T-helper 17 cell (primary cell): ENCODE data around the gene SEMA5B. TPM values are rescaled to one million over a fixed set of nuclear protein-coding genes. Genes with fewer than 3 reads are reported as not detected.

Experiments used
- ATAC-seq: fragments of 150-1000 bp; cut with Tn5 transposase; 2 replicates; pipeline ENCODE4 v1.10.0; 2021; ENCODE audit warnings: mild to moderate bottlenecking, moderate library complexity
- DNase-seq, 3 donors: peaks; one replicate each; pipeline versions ENCODE4 v3.0.0 to v3.0.0-alpha.2; 2020 to 2021
- H3K9me3 ChIP-seq: one replicate; pipeline ENCODE4 v1.7.0; 2013; ENCODE audit warnings: low read length, mild to moderate bottlenecking; ENCODE audit not compliant: control insufficient read depth, poor library complexity, severe bottlenecking
- H3K27ac Mint-ChIP-seq: one replicate; pipeline ENCODE4 v1.8.0; 2022; ENCODE audit warnings: mild to moderate bottlenecking, moderate library complexity, mixed read lengths
- H3K27me3 Mint-ChIP-seq: one replicate; pipeline ENCODE4 v1.8.0; 2022; ENCODE audit warnings: mixed read lengths
- H3K36me3 Mint-ChIP-seq: one replicate; pipeline ENCODE4 v1.8.0; 2022; ENCODE audit warnings: low read depth, mixed read lengths
- H3K4me1 Mint-ChIP-seq: one replicate; pipeline ENCODE4 v1.8.0; 2022; ENCODE audit warnings: mild to moderate bottlenecking, mixed read lengths
- H3K4me3 Mint-ChIP-seq: one replicate; pipeline ENCODE4 v1.8.0; 2022; ENCODE audit warnings: mild to moderate bottlenecking, moderate library complexity, mixed read lengths
- total RNA-seq, 4 donors: library from RNA in 2 of 4; stranded (reverse) in 2 of 4; gene quantifications; one replicate each; pipeline ENCODE4 v1.2.3 and lab custom pipeline; 2022 to 2026

Gene SEMA5B
- total RNA-seq, 2 donors from 2014 or later: not detected

GRCh38 chr3:122934251-122934650, 93.3 kb downstream of the SEMA5B start:
- Mint-ChIP-seq H3K4me1 (peaks cover 3% of the 10 kb centered on the region), H3K27ac (no peak overlapping the region), H3K36me3 (peaks cover 2% of the 10 kb centered on the region), H3K4me3 (no peak overlapping the region), H3K27me3 (peaks cover 30% of the 10 kb centered on the region)
- DNase-seq: no peak
- H3K9me3 ChIP-seq: no peaks in the 10 kb centered on the region
- ATAC-seq: no peak

- ATAC-seq: no peak
Measured at GRCh38 chr3:122932251-122932967, 95.2 kb downstream of the SEMA5B start.

DNA sequence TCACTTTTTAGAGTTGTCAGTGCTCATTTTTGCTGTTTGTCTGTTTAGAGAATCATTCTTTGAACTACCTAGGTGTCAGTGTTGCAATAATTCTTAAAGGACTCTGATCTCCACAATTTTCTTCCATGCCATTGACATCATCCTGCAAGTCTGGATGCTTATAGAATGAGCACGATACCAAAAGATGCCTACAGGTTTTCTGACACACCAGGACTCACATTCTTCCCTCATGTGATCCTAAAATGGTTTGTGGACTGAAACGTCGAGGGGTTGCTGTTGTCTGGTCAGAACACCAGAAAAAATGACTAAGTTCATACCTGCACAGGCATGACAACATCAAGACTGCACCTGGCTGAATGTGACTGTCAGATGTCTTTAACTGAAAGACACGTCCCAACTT, 95.9 kb downstream of the SEMA5B start:
- Mint-ChIP-seq H3K36me3 (no peaks in the 10 kb centered on the region), H3K27me3 (peaks cover 30% of the 10 kb centered on the region), H3K4me3 (no peak overlapping the region), H3K27ac (no peak overlapping the region), H3K4me1 (peaks cover 1% of the 10 kb centered on the region)
- H3K9me3 ChIP-seq: no peaks in the 10 kb centered on the region
- DNase-seq: no peak
- ATAC-seq: no peak

More at GRCh38 chr3:122932251-122932967, 95.2 kb downstream of the SEMA5B start:
- H3K27ac Mint-ChIP-seq: no peak overlapping the region
- no peaks in the 10 kb centered on the region for H3K36me3 Mint-ChIP-seq
- H3K4me1 Mint-ChIP-seq: peaks cover 2% of the 10 kb centered on the region
- no peak for DNase-seq
- no peak overlapping the region for H3K4me3 Mint-ChIP-seq
- H3K27me3 Mint-ChIP-seq: peaks cover 30% of the 10 kb centered on the region
- H3K9me3 ChIP-seq: no peaks in the 10 kb centered on the region

DNA sequence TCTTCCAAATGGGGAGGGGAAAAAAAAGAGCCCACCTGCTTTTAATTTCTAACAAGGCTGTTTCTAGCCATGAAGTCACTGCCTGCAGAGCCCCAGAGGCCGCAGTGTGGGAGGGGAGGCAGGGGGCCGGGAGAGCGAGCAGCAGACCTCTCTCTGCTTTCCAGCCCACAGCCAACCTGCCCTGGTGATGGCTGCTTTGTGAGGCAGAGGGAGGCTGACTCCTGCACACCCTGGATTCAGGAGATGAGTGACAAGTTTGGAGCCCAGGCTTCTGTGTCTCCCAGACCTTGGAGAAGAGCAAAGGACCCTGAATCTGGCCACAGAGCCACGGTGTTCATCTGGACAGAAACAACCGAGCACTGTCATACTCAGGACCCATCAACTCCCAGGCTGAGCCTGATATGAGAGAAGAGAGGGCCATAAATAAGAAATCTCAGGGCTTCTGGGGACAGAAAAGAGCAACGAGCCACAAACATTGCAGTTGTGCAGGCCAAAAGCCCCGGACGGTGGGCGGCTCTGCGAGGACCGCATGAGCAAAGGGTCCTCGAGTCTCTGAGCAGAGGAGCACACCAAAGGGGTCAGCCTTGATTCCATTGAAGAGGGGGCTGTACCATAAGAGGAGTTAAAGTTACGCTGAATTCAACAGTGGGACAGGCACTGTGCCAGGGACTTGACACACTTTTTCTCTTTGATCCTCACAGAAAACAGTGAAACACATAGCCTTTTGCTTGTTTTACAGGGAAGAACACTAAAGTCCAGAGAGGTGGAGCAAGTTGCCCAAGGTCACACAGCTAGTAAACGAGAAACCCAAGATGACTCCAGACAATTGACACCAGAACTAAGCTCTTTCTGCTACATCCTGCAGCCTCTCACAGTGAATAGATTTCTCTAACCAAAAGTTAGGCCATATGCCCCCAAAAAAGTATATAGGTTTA, 97.2 kb downstream of the SEMA5B start:
- no peaks in the 10 kb centered on the region for H3K4me1 Mint-ChIP-seq
- no peak overlapping the region for H3K4me3 Mint-ChIP-seq
- H3K27ac Mint-ChIP-seq: no peak overlapping the region
- no peak for ATAC-seq
- peaks cover 23% of the 10 kb centered on the region for H3K27me3 Mint-ChIP-seq
- no peaks in the 10 kb centered on the region for H3K36me3 Mint-ChIP-seq
- no peak for DNase-seq
- H3K9me3 ChIP-seq: no peaks in the 10 kb centered on the region

DNA sequence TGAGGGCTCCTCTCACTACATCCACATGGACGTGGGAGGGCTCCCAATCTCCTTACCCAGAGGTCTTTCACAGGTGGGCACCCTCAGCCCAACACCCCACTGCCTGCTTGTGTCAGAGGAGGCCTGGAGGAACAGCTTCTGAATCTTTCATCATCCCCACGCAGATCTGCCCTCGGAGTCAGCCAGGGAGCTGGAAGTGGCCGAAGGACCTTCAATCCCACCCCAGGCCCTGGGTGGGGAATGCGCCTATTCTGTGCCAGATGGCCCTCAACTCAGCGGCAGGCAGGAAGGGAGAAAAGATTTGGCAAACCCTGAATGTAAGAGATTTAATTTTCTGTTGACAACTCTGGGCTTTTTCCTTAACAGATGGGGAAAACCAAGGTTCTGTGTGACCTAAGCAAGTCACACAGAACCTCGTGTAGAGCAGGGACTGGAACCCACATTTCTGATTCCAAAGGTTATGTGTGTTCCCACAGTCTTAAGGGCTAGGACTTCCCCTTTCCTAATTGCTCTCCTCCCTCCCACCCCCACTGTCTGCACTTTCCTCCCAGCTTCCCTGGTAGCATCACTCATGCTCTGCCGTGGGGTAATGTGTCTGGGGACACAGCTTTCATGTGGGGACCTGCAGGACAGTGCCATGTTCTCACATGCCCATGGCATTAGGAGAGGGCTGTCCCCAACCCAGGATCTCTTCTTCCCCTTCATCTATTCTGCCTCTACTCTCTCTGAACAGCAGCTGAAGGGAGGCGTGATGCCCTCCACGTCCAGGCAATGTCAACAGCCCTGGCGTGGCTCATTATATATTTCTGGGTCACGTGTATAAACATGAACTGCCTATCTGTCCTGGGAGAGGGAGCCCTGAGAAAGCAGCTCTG, 98.1 kb downstream of the SEMA5B start:
- H3K9me3 ChIP-seq: no peaks in the 10 kb centered on the region
- H3K27ac Mint-ChIP-seq: no peak overlapping the region
- no peaks in the 10 kb centered on the region for H3K36me3 Mint-ChIP-seq
- H3K4me1 Mint-ChIP-seq: no peaks in the 10 kb centered on the region
- peaks cover 23% of the 10 kb centered on the region for H3K27me3 Mint-ChIP-seq
- ATAC-seq (no peak), DNase-seq (no peak)
- H3K4me3 Mint-ChIP-seq: no peak overlapping the region

GRCh38 chr3:122928396-122929187, 99.0 kb downstream of the SEMA5B start:
- DNase-seq: no peak
- no peak overlapping the region for H3K4me3 Mint-ChIP-seq
- no peak for ATAC-seq
- H3K27ac Mint-ChIP-seq: no peak overlapping the region
- H3K9me3 ChIP-seq: no peaks in the 10 kb centered on the region
- H3K27me3 Mint-ChIP-seq: peaks cover 15% of the 10 kb centered on the region
- H3K4me1 Mint-ChIP-seq: no peaks in the 10 kb centered on the region
- no peaks in the 10 kb centered on the region for H3K36me3 Mint-ChIP-seq

DNA sequence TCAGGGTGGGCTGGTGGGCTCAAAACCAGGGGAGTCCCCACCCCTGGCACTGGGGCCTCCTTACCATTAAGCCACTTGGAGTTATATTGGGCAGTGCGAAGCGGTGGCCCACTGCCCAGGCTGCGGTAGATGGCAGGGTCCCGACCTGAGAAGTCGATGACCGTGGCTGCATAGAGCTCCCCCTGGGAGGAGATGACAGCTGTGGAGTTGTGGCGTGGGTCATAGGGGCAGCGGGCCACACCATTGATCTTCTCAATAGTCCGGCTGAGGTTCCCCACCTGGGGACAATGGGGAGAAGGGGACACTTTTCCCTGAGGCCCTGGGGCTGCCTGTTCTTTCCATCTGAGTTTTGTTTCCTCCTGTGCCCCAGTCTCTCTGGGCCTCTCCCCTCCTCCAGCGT, 99.8 kb downstream of the SEMA5B start:
- no peak for ATAC-seq
- no peaks in the 10 kb centered on the region for H3K36me3 Mint-ChIP-seq
- H3K4me3 Mint-ChIP-seq: no peak overlapping the region
- no peak overlapping the region for H3K27ac Mint-ChIP-seq
- no peaks in the 10 kb centered on the region for H3K9me3 ChIP-seq
- H3K4me1 Mint-ChIP-seq: no peaks in the 10 kb centered on the region
- H3K27me3 Mint-ChIP-seq: peaks cover 11% of the 10 kb centered on the region
- no peak for DNase-seq

- H3K27ac Mint-ChIP-seq: no peak overlapping the region
- H3K27me3 Mint-ChIP-seq: peaks cover 11% of the 10 kb centered on the region
- H3K9me3 ChIP-seq: no peaks in the 10 kb centered on the region
- ATAC-seq (no peak), DNase-seq (no peak)
- no peaks in the 10 kb centered on the region for H3K36me3 Mint-ChIP-seq
- no peaks in the 10 kb centered on the region for H3K4me1 Mint-ChIP-seq
- no peak overlapping the region for H3K4me3 Mint-ChIP-seq
Measured at GRCh38 chr3:122926811-122927210, 100.8 kb downstream of the SEMA5B start.

GRCh38 chr3:122926322-122926721, 101.2 kb downstream of the SEMA5B start:
- Mint-ChIP-seq H3K4me1 (no peaks in the 10 kb centered on the region), H3K27ac (no peak overlapping the region), H3K4me3 (no peak overlapping the region), H3K27me3 (peaks cover 11% of the 10 kb centered on the region), H3K36me3 (no peaks in the 10 kb centered on the region)
- no peaks in the 10 kb centered on the region for H3K9me3 ChIP-seq
- no peak for DNase-seq
- ATAC-seq: no peak

DNA sequence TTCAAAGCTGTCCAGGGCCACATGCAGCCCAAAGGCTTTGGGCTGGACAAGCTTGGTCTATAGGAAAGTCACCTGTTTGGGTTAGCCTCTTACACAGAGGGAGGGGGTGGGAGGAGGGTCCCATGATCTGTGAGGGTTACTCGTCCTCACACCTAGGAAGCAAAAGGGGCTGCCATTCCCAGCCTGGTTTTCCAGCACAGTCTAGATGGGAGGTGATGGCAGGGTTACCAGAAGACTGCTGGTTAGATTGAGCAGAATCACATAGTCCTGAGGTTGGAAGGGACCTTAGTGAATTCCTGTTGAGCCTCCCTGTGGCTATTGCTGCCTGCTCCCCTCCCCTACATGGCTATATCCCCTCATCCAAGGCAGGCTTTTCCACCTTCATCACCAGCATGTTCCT, 101.8 kb downstream of the SEMA5B start:
- H3K4me3 Mint-ChIP-seq: no peak overlapping the region
- H3K27ac Mint-ChIP-seq: no peak overlapping the region
- DNase-seq (no peak), ATAC-seq (no peak)
- no peaks in the 10 kb centered on the region for H3K36me3 Mint-ChIP-seq
- H3K27me3 Mint-ChIP-seq: peaks cover 17% of the 10 kb centered on the region
- H3K4me1 Mint-ChIP-seq: no peaks in the 10 kb centered on the region
- H3K9me3 ChIP-seq: no peaks in the 10 kb centered on the region

- H3K9me3 ChIP-seq: no peaks in the 10 kb centered on the region
- H3K4me3 Mint-ChIP-seq: no peak overlapping the region
- H3K27ac Mint-ChIP-seq: no peak overlapping the region
- H3K27me3 Mint-ChIP-seq: peaks cover 34% of the 10 kb centered on the region
- no peaks in the 10 kb centered on the region for H3K36me3 Mint-ChIP-seq
- DNase-seq: no peak
- no peaks in the 10 kb centered on the region for H3K4me1 Mint-ChIP-seq
- ATAC-seq: no peak
Measured at GRCh38 chr3:122924056-122924455, 103.5 kb downstream of the SEMA5B start.

DNA sequence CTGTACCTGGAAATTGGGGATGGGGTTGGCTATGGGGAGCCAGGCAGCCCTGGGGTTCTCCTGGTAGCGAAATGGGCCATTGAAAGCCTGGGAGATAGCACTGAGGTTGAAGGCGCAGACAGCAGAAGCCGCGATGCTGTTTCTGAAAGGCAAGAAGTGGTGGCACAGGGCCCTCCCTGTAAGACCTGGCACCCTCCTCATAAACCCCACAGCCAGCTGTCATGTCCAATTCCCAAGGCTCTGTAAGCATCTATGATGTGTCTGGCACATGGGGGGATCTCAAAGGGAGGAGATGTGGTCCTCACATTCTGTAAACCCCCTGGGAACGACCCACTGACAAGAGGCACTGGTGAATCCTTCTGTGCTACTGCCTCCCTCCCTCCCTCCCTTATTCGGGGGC, 104.0 kb downstream of the SEMA5B start:
- Mint-ChIP-seq H3K27ac (no peak overlapping the region), H3K27me3 (peaks cover 33% of the 10 kb centered on the region), H3K36me3 (peaks cover 2% of the 10 kb centered on the region), H3K4me1 (no peaks in the 10 kb centered on the region), H3K4me3 (no peak overlapping the region)
- H3K9me3 ChIP-seq: no peaks in the 10 kb centered on the region
- no peak for DNase-seq
- no peak for ATAC-seq
